Measurements from ENCODE around the gene FNBP1L.

Gene FNBP1L

GRCh38 chr1:93489756-93490155, 41.8 kb downstream of the FNBP1L start:
- no peak for DNase-seq (ENCODE audit: low read depth in 2 of 2)

- no peak for DNase-seq (ENCODE audit: low read depth in 2 of 2)
Measured at GRCh38 chr1:93490357-93490756, 42.4 kb downstream of the FNBP1L start.

DNA sequence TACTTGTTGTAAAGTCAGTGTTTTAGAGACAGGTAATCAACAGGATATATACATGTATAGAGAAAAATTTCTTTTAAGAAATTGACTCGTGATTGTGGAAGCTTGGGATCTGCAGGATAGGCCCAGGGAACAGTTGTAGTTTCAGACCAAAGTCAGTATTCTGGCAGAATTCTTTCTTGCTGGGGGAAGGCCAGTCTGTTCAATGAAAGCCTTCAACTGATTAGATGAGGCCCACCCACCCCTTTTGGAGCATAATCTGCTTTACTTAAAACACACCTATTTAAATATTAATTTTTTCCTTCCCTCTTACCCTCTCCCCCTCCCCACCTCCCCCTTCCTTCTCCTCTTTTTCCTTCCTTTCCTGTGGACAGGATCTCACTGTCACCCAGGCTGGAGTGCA, 48.0 kb downstream of the FNBP1L start:
- DNase-seq (ENCODE audit: low read depth in 2 of 2) = no peak

GRCh38 chr1:93496520-93496919, 48.6 kb downstream of the FNBP1L start:
- no peak for DNase-seq (ENCODE audit: low read depth in 2 of 2)

DNA sequence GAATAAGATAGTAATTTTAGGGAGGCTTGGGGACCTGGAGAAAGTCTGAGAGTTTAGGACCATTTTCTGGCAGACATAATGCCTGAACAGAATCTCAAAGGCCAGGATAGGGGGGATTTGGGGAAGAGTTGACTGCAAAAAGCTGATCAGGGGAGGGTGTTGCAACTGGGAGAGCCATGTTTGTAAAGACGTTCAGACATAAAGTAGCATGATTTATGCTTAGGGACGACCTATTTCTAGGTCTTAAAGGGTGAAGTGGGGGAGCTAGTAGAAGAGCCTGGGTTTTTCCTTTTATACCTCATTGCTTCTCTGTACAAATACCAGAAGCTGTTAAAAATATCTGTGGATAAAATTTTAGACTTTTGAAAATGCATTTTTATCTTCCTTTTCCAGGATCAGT, 51.2 kb downstream of the FNBP1L start:
- no peak for DNase-seq (ENCODE audit: low read depth in 2 of 2)

- DNase-seq (ENCODE audit: low read depth in 2 of 2) = no peak
Measured at GRCh38 chr1:93499533-93499932, 51.6 kb downstream of the FNBP1L start.

GRCh38 chr1:93500275-93500674, 52.4 kb downstream of the FNBP1L start:
- DNase-seq (ENCODE audit: low read depth in 2 of 2) = no peak

DNA sequence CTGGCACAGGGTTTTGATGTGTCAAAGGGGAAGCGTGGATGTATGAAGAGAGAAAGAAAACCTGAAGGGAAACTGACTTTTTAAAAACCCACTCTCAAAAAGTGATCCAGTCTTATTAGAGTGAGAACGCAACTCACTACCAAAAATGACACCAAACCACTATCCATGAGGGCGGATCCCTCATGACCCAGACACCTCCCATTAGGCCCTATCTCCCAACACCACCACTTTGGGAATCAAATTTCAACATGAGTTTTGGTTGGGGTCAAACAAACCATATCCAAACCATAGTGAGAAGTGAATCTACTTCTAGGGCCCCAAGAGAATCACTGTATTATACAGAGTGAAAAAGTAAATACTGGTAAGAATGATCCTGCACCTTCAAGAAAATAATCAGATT, 53.5 kb downstream of the FNBP1L start:
- DNase-seq (ENCODE audit: low read depth in 2 of 2) = no peak

DNA sequence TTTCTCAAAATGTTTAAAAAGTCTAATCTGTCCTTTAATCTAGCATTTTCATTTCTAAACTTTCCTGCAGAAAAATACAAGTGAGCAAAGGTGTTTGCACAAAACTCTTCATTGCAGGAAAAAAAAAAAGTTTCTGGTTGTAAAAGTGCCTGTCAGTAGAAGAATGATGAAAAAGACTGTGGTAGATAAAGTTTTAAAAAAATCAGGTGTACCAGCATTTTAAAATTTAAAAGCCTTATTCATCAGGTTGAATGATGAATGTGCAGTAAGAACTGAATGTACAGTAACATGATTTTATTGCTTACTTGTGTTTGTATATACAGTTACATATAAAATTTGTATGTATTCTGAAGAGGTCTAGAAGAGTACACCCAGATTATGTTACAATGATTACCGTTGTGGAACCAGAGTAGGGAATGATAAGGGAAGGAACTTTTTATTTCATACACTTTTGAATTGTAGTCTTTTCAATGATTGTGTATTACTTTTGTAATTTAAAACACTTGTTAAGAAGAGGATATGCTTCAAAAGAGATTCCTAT, 54.0 kb downstream of the FNBP1L start:
- no peak for DNase-seq (ENCODE audit: low read depth in 2 of 2)

DNA sequence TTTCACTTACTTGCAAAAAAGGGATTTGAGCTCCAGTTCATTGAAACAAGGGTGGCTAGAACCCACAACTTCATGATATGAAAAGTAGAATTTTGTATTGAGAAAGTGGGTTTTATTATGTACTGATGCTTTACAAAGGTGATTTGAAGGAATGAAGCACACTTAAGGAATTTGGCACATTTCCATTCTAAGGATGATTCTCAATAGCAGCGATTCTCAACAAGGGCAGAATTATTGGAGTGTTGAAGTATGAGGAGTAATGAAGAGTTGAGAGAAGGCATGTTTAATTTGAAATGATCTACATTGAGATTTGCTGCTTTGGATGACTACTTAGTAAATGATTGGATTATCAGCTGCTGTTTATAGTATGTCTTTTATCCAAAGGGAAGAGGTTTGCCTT, 54.7 kb downstream of the FNBP1L start:
- DNase-seq (ENCODE audit: low read depth in 2 of 2) = no peak

DNA sequence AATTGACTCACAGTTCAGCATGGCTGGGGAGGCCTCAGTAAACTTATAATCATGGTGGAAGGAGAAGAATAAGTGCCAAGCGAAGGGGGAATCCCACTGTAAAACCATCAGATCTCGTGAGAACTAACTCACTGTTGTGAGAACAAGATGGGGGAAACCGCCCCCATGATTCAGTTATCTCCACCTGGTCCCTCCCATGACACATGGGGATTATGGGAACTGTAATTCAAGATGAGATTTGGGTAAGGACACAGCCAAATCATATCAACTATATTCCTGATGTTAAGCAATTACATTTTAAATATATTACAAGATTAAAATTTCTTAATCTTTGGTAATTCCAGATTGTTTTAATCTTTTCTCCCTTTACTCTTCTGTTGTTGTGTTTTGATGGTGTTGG, 55.2 kb downstream of the FNBP1L start:
- no peak for DNase-seq (ENCODE audit: low read depth in 2 of 2)

- no peak for DNase-seq (ENCODE audit: low read depth in 2 of 2)
Measured at GRCh38 chr1:93503816-93504215, 55.9 kb downstream of the FNBP1L start.

- no peak for DNase-seq (ENCODE audit: low read depth in 2 of 2)
Measured at GRCh38 chr1:93504247-93505033, 56.5 kb downstream of the FNBP1L start.

GRCh38 chr1:93506126-93506525, 58.2 kb downstream of the FNBP1L start:
- DNase-seq (ENCODE audit: low read depth in 2 of 2) = no peak

- no peak for DNase-seq (ENCODE audit: low read depth in 2 of 2)
Measured at GRCh38 chr1:93516164-93516563, 68.2 kb downstream of the FNBP1L start.

DNA sequence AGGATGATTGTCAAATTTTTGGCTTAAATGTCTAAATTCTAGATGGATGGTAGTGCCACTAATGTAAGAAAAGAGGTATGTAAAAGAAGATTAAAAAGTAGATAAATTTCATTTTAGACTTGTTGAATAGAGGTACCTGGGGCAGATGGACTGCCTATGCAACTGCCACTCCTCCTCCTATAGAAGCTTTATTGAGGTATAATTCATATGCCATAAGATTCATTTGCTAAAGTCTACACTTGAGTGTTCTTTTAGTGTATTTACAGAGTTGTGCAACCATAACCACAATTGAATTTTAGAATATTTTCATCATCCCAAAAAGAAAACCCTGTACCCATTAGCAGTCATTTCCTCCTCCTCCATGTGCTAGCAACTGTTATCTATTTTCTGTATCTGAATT, 70.6 kb downstream of the FNBP1L start:
- no peak for DNase-seq (ENCODE audit: low read depth in 2 of 2)

GRCh38 chr1:93519199-93519829, 71.4 kb downstream of the FNBP1L start:
- DNase-seq (ENCODE audit: low read depth in 2 of 2) = no peak

DNA sequence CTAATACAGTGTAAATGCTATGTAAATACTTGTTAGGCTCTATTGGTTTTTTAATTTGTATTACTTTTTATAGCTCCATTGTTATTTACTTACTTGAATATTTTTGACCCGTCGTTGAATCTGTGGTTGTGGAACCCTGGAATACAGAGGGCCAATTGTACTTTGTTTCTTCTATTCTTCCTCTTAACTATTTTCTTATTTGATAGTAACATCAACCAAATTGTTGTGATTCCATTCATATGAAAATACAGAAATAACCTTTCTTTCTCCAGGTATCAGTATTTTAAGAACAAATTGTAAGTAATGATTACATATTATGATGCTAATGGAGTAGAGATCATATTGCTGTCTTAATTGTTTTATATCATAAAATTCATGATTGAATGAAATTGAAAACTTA, 73.7 kb downstream of the FNBP1L start:
- DNase-seq (ENCODE audit: low read depth in 2 of 2) = no peak

DNA sequence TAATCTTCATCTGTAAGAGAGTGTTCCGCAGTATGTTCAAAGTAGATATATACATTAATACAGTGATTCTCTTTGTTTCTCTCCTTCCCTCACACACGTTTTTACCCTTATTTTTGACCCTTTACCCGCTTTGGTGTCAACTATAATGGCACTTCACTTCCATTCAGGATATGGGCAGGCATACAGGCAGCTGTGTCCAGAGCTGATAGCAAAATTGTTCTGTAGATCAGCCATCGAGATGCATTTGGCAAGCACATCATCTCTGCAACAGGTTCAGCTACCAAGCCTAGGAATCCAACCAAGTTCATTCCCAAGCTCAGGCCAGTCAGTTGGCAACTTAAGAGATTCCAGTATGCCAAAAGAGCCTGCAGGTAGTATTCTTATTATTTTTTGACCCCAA, 74.8 kb downstream of the FNBP1L start:
- no peak for DNase-seq (ENCODE audit: low read depth in 2 of 2)

- no peak for DNase-seq (ENCODE audit: low read depth in 2 of 2)
Measured at GRCh38 chr1:93525431-93525830, 77.5 kb downstream of the FNBP1L start.

- no peak for DNase-seq (ENCODE audit: low read depth in 2 of 2)
Measured at GRCh38 chr1:93526431-93526830, 78.5 kb downstream of the FNBP1L start.

DNA sequence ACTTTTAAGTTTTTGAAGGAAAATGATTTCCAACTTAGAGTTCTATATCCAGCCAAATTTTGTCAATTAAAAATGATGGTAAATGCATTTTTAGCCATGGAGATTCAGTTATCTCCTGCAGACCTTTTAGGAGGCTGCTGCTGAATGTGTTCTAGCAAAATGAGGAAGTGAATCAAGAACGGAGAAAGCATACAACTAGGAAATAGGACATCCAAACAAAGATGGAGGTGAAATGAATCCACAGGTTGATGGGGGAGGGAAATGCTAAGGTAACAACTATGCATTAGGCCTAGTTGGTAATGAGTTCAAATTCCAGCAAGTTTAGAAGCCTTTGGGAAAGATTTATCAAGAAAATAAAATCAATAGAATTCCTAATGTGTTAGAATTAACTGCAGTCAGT, 80.5 kb downstream of the FNBP1L start:
- DNase-seq (ENCODE audit: low read depth in 2 of 2) = no peak

DNA sequence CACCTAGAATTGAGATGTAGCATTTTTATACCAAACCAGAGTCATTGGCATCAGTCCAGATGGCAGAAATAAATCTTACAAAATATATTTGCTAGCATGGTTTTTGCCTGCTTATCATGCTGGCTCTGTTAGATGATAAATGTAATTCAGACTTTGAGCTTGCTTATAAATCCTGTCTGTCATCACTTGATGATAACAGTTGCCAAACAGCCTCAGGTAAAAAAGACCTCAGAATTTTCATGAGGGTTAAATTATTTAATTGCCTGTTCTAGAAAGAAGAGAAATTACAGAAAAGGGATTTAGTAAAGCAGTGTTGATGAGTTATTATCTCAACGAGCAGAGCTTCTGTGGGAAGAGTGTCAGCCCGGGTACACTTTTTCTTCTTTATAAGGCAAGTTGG, 83.3 kb downstream of the FNBP1L start:
- DNase-seq (ENCODE audit: low read depth in 2 of 2) = no peak
